GM19023 (cell line): ENCODE measurements around the gene GSTP1.
"Not testable (repeated sequence)": the region's sequence is repeated elsewhere in the genome, so short reads cannot be mapped to it uniquely, and the experiment has no call there.

Experiments
- ATAC-seq: cut with Tn5 transposase; IDR thresholded peaks from one replicate; pipeline ENCODE4 v1.9.1; 2021; ENCODE audit warnings: mild to moderate bottlenecking, moderate library complexity; ENCODE audit not compliant: unreplicated experiment

The GSTP1 gene

GRCh38 chr11:67562963-67563704 is 20.5 kb upstream of the GSTP1 start:
- no peak for ATAC-seq

- ATAC-seq = not testable (repeated sequence)
Measured at GRCh38 chr11:67563705-67564114, 19.9 kb upstream of the GSTP1 start.

- no peak for ATAC-seq
Measured at GRCh38 chr11:67564230-67564629, 19.4 kb upstream of the GSTP1 start.

GRCh38 chr11:67571443-67571842 is 12.2 kb upstream of the GSTP1 start:
- no peak for ATAC-seq

- ATAC-seq = no peak
Measured at GRCh38 chr11:67572305-67572704, 11.3 kb upstream of the GSTP1 start.

- ATAC-seq = no peak
Measured at GRCh38 chr11:67572747-67573419, 10.7 kb upstream of the GSTP1 start.

- no peak for ATAC-seq
Measured at GRCh38 chr11:67574938-67575337, 8.7 kb upstream of the GSTP1 start.

GRCh38 chr11:67576735-67577475 is 6.7 kb upstream of the GSTP1 start:
- ATAC-seq = no peak

- ATAC-seq = no peak
Measured at GRCh38 chr11:67577951-67578350, 5.7 kb upstream of the GSTP1 start.

- no peak for ATAC-seq
Measured at GRCh38 chr11:67581469-67581868, 2.1 kb upstream of the GSTP1 start.

- no peak for ATAC-seq
Measured at GRCh38 chr11:67582011-67582410, 1.6 kb upstream of the GSTP1 start.

- no peak for ATAC-seq
Measured at GRCh38 chr11:67584205-67584880, 731 bp downstream of the GSTP1 start.

- no peak for ATAC-seq
Measured at GRCh38 chr11:67584881-67585873, 1.6 kb downstream of the GSTP1 start.

- no peak for ATAC-seq
Measured at GRCh38 chr11:67585911-67586310, 2.3 kb downstream of the GSTP1 start.

GRCh38 chr11:67586568-67587250 is 3.1 kb downstream of the GSTP1 start:
- ATAC-seq = no peak

GRCh38 chr11:67588136-67588503 is 4.5 kb downstream of the GSTP1 start:
- no peak for ATAC-seq

- ATAC-seq = not testable (repeated sequence)
Measured at GRCh38 chr11:67588899-67589415, 5.3 kb downstream of the GSTP1 start.

GRCh38 chr11:67592880-67593564 is 9.4 kb downstream of the GSTP1 start:
- ATAC-seq = no peak

- no peak for ATAC-seq
Measured at GRCh38 chr11:67593565-67593905, 9.9 kb downstream of the GSTP1 start.
